IPS-20b (cell line): Measurements from ENCODE around the gene EVL.

Experiments
- H3K27ac ChIP-seq: one replicate; pipeline ENCODE4 v1.5.1; 2013; ENCODE audit warnings: low read length
- H3K27me3 ChIP-seq: 2 replicates; pipeline ENCODE4 v1.6.1; 2013; ENCODE audit warnings: mild to moderate bottlenecking, low read length, inconsistent platforms; ENCODE audit not compliant: insufficient read depth
- H3K36me3 ChIP-seq: 2 replicates; pipeline ENCODE4 v1.6.1; 2013; ENCODE audit warnings: low read depth, mild to moderate bottlenecking, inconsistent platforms, low read length, moderate library complexity; ENCODE audit not compliant: insufficient read depth
- H3K4me1 ChIP-seq: 2 replicates; pipeline ENCODE4 v1.6.1; 2013; ENCODE audit warnings: mild to moderate bottlenecking, control low read depth, inconsistent platforms, low read length, moderate library complexity; ENCODE audit not compliant: insufficient read depth
- H3K4me3 ChIP-seq: 2 replicates; pipeline ENCODE4 v1.5.1; 2013; ENCODE audit warnings: mild to moderate bottlenecking, low read length, inconsistent platforms
- H3K9ac ChIP-seq: 2 replicates; pipeline ENCODE4 v1.6.1; 2013; ENCODE audit warnings: low read depth, mild to moderate bottlenecking, inconsistent platforms, low read length, moderate library complexity
- H3K9me3 ChIP-seq: 2 replicates; pipeline ENCODE4 v1.6.1; 2013; ENCODE audit warnings: mild to moderate bottlenecking, low read depth, low read length, inconsistent platforms; ENCODE audit not compliant: insufficient read depth

EVL gene

DNA sequence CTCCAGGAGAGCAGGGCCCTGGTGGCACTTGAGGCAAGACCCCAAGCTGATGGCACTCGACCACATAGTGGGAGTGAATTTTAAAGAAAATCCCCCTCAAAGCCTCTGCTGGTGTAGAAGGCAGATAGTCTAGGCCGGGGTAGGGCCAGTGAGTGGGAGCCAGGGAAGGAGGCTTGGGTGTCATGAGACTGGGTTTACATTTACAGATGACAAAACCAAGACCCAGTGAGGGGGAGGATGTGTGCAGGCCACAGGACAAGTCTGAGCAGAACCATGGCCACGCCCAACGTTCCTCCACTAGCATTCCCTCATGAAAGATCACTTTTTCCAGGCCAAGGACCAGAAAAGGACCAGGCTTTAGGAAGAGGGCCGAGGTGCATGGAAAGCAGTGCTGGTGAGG lies 42.0 kb downstream of the EVL start:
- Histone ChIP-seq H3K36me3 (no peaks in the 10 kb centered on the region), H3K27ac (no peak overlapping the region), H3K27me3 (no peaks in the 10 kb centered on the region), H3K9ac (no peak overlapping the region), H3K4me3 (no peak overlapping the region), H3K4me1 (0 out of 2 replicates have a peak, but pooled peaks cover 3% of the 10 kb centered on the region), H3K9me3 (no peaks in the 10 kb centered on the region)

DNA sequence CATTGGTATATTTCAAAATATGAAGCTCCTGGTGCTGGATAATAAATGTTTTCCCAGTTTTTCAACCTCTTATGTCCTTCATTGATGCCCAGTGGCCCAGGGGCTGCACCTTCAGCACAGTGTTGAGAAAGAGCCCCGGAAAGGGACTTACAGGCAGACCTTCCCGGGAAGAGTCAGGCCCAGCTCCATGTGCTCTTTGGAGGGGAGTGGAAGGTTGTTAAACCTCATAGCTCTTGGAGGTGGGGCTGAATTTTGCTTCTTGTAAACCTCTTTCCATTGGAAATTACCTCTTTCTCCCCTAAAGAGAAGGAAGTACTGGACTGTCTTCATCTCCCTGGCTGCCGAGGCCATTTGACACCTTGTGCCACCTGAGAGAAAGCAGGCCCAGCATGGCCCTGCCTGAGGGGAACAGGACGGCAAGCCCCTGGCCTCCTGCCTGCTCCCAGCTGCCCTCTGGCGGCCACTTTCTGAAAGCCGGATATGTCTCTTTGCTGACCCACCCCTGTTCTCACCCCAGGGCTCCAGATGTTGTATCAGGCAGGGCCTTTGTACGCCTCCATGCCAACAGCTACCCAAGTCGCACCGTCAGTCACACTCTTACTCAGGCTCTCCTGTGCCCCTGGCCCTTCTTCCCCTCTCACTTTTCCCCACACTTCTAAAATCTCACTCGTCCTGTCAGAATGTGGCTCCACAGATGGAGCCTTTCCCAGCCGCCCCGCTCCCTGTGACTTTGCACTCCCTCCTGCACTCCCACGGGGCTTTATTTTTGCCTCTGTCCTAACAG lies 43.0 kb downstream of the EVL start:
- Histone ChIP-seq H3K4me3 (no peak overlapping the region), H3K27ac (no peak overlapping the region), H3K9me3 (no peaks in the 10 kb centered on the region), H3K36me3 (no peaks in the 10 kb centered on the region), H3K4me1 (0 out of 2 replicates have a peak, but pooled peaks cover 3% of the 10 kb centered on the region), H3K27me3 (no peaks in the 10 kb centered on the region), H3K9ac (no peak overlapping the region)

DNA sequence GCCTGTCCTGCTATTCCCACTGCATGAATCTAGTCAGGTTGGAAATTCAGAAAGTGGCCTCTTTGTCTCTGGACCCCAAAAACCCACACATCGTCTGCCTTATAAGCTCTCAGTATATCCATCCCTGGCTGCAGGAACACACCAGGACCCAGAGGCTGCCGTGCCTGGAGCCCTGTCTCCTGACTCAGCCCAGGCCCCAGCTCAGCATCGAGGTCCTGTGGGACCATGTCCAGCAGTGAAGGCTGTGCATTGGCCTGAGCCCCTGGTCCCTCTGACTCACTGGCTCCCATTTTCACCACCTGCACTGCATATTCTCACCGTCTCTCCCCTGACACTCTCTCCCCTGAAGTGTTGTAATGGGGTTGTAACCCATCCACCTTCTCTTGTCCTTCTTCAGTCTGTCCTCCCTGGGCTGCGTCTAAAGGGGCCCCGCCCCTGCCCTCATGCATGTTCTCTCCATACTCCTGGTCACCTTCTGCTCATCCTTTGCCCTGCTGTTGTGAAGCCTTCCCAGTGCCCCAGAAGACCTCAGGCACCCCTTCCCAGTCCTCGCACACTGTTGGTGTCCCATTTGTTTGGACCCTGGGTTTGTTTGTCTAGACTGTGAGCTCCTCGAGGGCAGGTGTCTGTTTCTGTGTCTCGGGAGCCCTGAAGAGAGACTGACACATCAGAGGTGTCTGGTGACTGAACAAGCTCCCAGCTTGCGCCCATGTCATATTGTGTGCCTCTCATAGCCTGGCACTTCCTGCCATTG lies 43.8 kb downstream of the EVL start:
- Histone ChIP-seq H3K9me3 (no peaks in the 10 kb centered on the region), H3K4me3 (no peak overlapping the region), H3K36me3 (no peaks in the 10 kb centered on the region), H3K27ac (no peak overlapping the region), H3K27me3 (no peaks in the 10 kb centered on the region), H3K4me1 (0 out of 2 replicates have a peak, but pooled peaks cover 3% of the 10 kb centered on the region), H3K9ac (no peak overlapping the region)

DNA sequence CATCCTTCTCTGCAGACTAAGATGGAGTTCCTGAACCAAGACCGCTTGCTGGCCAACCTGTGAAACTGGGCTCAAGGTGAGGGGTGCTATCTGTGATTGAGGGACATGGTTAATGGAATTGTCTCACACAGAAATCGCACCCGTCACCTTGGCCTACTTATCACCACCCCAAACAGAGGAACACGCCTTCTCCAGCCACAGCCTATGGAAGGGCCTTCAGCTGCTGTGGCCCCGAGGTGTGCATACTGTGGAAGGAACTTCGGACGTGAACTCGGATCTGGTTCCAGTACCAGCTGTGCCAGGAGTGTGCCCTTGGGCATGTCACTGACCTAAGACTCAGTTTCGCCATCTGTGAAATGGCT lies 44.4 kb downstream of the EVL start:
- H3K27ac ChIP-seq, result no peak overlapping the region
- H3K36me3 ChIP-seq, result no peaks in the 10 kb centered on the region
- no peak overlapping the region for H3K4me3 ChIP-seq

DNA sequence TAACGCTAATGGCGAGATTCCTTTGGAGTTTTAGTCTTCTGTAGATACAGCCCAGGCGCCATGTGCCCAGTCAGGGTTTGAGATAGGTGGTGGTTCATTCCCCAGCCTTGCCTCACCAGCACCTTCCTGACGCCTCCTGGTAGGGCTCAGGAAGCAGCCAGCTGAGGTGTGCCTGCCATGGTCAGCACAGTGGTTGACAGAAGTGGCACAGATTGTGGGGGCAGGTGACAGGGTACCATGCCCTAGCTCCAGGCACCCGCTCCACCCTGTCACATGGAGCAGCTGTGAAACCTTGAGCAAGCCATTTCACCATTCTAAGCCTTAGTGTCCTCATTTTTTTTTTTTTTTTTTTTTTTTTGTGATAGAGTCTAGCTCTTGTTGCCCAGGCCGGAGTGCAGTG lies 45.6 kb downstream of the EVL start:
- Histone ChIP-seq H3K36me3 (no peaks in the 10 kb centered on the region), H3K27ac (no peak overlapping the region), H3K9ac (no peak overlapping the region), H3K27me3 (no peaks in the 10 kb centered on the region), H3K4me1 (peaks cover 3% of the 10 kb centered on the region; the same call in 1 of the 2 replicates), H3K9me3 (no peaks in the 10 kb centered on the region), H3K4me3 (no peak overlapping the region)

More for the DNA sequence above, 44.4 kb downstream of the EVL start:
- no peaks in the 10 kb centered on the region for H3K27me3 ChIP-seq
- 0 out of 2 replicates have a peak, but pooled peaks cover 3% of the 10 kb centered on the region for H3K4me1 ChIP-seq
- H3K9me3 ChIP-seq, result no peaks in the 10 kb centered on the region
- H3K9ac ChIP-seq, result no peak overlapping the region

DNA sequence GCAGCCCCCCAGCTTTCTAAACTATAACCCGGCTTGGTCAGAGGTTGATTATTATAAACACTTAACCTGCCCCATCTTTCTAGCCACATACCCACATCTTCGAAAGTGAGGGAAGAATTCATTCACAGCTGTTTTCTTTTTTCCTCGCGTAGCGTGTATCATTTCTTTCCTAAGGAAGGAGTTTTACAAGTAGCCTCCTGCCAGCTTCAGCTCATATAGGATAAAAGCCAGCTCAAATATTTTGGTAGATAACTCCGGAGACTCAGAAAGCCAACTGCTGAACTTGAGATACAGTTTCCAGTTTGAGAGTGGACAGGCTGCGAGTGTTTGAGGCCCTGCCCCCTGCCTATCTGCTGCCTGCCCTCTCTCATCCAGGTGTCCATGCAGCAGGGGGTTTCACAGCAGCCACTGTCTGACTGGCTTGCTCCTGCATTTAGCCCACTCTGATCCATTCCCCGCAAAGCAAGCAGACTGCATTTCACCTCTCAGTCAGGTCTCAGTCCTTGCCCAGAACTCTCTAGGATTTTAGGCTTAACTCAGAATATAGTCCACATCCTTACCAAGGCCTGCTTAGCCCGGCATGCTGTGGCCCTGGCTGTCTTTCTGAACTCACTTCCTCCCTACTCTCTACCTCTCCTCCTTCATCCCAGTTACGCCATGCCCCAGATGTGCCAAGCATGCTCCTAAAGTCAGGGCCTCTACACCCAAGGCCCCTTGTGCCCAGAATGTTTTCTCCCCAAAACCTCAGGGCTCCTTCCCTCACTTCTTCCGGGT lies 46.9 kb downstream of the EVL start:
- no peak overlapping the region for H3K4me3 ChIP-seq
- no peak overlapping the region for H3K27ac ChIP-seq
- H3K27me3 ChIP-seq, result no peaks in the 10 kb centered on the region
- no peak overlapping the region for H3K9ac ChIP-seq
- peaks cover 3% of the 10 kb centered on the region; the same call in 1 of the 2 replicates for H3K4me1 ChIP-seq
- no peaks in the 10 kb centered on the region for H3K9me3 ChIP-seq
- H3K36me3 ChIP-seq, result no peaks in the 10 kb centered on the region

DNA sequence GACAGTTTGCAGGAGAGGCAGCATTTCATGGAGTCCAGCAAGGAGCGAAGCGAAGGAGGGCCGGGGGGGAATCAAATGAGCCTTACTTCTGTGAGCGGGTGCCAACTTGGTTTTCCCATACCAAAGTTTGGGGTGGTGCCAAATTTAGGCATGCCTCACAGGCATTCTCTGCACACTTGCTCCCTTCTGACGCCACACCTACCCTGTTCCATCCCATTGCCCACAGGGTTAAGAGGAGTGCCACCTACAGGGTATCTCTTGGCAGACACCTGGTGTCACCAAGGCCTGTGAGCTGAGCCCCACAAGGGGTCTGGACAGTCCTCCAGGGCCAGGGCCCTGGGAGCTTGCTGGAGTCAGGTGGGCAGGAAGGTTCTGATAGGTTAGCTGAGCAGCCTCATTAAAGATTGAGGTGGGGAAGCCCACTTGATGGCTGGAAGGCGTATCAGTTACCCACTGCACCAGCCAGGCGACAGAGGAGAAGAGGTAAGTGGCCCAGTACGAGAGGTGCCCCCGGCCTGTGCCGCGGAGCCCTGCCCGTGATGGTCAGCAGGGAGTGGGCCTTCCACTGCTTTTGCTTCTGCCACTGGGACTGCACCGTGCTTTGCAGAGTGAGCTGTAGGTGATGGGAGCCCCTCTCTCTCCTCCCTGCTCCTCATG lies 49.0 kb downstream of the EVL start:
- Histone ChIP-seq H3K9ac (no peak overlapping the region), H3K27me3 (no peaks in the 10 kb centered on the region), H3K9me3 (no peaks in the 10 kb centered on the region), H3K4me3 (no peak overlapping the region), H3K4me1 (no peaks in the 10 kb centered on the region; the same call in 1 of the 2 replicates), H3K36me3 (no peaks in the 10 kb centered on the region), H3K27ac (no peak overlapping the region)

DNA sequence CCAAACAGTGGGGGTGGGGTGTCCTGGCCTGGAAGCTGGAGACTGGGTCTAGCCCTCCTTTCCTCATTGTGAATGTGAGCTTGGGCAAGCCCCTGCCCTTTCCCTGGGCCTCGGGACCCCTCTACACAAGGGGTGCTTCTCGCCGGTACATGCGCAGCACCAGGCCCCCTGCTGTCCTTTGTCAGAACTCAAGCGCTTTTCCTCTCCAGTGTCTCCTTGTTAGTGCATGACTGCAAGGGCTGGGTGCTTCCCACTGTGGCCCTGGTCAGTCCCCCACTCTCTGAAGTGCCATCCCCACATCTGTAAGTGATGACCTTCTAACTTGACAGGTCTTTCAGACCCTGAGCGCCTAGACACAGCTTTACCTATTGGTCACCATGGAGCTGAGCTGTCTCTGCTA lies 50.0 kb downstream of the EVL start:
- H3K27ac ChIP-seq, result no peak overlapping the region
- H3K9me3 ChIP-seq, result no peaks in the 10 kb centered on the region
- no peaks in the 10 kb centered on the region for H3K36me3 ChIP-seq
- no peaks in the 10 kb centered on the region for H3K27me3 ChIP-seq
- H3K4me1 ChIP-seq, result no peaks in the 10 kb centered on the region; the same call in 1 of the 2 replicates
- H3K4me3 ChIP-seq, result no peak overlapping the region
- no peak overlapping the region for H3K9ac ChIP-seq

DNA sequence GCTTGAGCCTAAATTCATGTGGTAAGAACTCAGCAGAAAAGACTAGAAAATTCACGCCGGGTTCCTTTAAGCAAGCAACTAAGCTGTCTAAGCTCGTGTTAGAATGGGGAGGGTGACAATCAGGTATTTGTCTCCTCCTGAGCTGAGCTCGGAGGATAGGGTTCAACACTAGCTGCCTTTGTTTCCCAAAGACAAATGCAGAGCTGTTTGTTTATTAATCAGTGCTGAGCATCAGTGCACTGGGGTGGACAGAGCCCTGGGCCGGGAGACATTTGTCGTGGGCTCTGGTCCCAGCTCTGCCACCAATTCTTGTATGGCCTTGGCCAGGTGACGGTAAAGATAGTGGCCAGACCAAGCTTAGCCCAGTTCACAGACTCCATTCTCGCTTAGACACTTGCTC lies 50.5 kb downstream of the EVL start:
- Histone ChIP-seq H3K36me3 (no peaks in the 10 kb centered on the region), H3K27ac (no peak overlapping the region), H3K4me3 (no peak overlapping the region), H3K27me3 (no peaks in the 10 kb centered on the region), H3K9me3 (no peaks in the 10 kb centered on the region), H3K4me1 (no peaks in the 10 kb centered on the region; the same call in 1 of the 2 replicates), H3K9ac (no peak overlapping the region)

DNA sequence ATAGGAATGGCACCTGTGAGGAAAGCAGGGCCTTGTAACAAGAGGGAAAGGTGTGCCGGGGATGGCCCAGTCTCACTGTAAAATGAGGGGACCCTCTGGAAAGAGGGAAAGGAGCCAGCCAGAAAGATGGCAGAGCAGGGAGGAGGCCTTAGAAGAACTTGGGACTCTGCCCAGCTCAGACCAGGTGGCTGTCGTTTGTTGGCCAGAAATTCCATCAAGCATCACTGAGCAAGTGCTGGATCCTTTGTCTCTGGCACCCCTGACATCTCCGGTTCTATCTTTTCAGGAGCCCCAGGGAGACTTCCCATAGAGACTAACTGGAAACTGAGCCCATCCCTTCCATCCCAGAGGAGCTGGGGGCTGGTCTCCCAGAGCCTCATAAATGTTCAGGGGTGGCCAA lies 50.9 kb downstream of the EVL start:
- H3K36me3 ChIP-seq, result no peaks in the 10 kb centered on the region
- H3K9me3 ChIP-seq, result no peaks in the 10 kb centered on the region
- no peak overlapping the region for H3K27ac ChIP-seq
- H3K4me3 ChIP-seq, result no peak overlapping the region
- no peaks in the 10 kb centered on the region; the same call in 1 of the 2 replicates for H3K4me1 ChIP-seq
- no peaks in the 10 kb centered on the region for H3K27me3 ChIP-seq
- H3K9ac ChIP-seq, result no peak overlapping the region

DNA sequence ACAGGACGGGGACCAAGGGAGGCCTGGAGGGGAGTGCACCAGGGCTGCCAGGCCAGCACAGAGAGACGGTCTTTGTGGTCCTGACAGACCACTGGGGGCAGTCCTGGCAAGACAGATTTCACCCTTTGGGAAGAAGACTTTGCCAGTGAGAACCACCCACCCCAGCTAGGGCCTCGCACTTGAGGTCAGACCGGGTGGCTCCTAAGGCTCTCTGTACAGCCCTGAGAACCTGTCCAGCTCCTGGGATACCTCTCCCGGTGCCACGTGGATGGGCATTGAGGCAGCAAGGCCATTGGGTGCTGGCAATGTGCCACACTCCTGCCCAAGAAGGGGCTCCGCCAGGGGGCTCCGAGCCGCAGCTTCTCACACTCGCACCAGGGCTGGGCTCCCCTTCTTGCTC lies 51.8 kb downstream of the EVL start:
- Histone ChIP-seq H3K9ac (no peak overlapping the region), H3K4me3 (no peak overlapping the region), H3K27me3 (no peaks in the 10 kb centered on the region), H3K36me3 (no peaks in the 10 kb centered on the region), H3K27ac (no peak overlapping the region), H3K9me3 (no peaks in the 10 kb centered on the region), H3K4me1 (no peaks in the 10 kb centered on the region; the same call in 1 of the 2 replicates)
